ENCODE measurements around the gene BRI3BP.

DNA sequence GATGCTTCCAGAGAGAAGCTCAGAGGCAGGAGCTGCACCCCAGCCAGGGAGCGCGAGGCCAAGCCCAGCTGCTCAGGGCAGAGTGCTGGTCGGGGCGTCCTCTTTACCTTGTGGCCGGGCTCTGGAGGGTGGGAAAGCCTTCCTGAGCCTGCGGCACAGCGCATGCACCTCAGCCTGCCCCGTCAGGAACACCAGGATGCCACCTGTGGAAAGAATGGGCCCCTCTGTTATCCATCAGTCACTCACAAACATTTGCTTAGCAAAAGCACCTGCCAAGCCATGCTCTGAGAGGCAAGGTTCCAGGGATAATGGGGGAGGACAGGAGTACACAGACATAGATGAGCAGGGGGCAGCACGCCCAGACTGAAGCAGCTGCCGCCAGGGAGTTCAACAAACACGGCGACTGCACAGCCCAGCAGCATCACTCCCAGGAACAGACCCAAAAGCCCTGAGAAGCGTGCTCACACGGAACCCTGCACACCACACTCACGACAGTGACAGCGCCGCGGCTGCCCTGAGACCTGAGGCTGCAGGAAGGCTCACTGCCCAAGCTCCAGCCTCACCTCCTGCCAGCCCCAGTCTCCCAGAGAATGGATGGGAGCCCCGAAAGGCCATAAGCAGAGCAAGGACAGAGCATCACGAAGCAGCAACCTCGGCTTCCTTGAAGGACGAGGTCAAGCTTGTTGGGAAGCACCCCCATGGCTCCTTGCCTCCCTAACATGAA, 26.3 kb upstream of the BRI3BP start:
- TF ChIP-seq, protein P1, sequence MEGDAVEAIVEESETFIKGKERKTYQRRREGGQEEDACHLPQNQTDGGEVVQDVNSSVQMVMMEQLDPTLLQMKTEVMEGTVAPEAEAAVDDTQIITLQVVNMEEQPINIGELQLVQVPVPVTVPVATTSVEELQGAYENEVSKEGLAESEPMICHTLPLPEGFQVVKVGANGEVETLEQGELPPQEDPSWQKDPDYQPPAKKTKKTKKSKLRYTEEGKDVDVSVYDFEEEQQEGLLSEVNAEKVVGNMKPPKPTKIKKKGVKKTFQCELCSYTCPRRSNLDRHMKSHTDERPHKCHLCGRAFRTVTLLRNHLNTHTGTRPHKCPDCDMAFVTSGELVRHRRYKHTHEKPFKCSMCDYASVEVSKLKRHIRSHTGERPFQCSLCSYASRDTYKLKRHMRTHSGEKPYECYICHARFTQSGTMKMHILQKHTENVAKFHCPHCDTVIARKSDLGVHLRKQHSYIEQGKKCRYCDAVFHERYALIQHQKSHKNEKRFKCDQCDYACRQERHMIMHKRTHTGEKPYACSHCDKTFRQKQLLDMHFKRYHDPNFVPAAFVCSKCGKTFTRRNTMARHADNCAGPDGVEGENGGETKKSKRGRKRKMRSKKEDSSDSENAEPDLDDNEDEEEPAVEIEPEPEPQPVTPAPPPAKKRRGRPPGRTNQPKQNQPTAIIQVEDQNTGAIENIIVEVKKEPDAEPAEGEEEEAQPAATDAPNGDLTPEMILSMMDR (IDR thresholded peaks at IDR 0.05; ENCODE audit: poor library complexity), result no peak
- TF ChIP-seq EZH2 (IDR thresholded peaks at IDR 0.05; ENCODE audit: borderline replicate concordance), result no peak
